Heart left ventricle (tissue), 16 donors: ENCODE measurements around the gene ARSB. TPM values are rescaled to one million over a fixed set of nuclear protein-coding genes. Genes with fewer than 3 reads are reported as not detected.
A peak's percentile ranks its signal among the peaks of the same experiment; 100 is the strongest.

Experiments used
- ATAC-seq, 4 donors: fragments of 200-7000 bp; cut with Tn5 transposase; one replicate each; pipeline ENCODE4 v1.9.1; 2020 to 2022; ENCODE audit warnings: moderate library complexity in 4 of 4, mild to moderate bottlenecking in 3 of 4, moderate number of reproducible peaks in 1 of 4
- DNase-seq, 5 donors: peaks; one replicate each; pipeline ENCODE4 v3.0.0-alpha.2; 2020
- H3K27ac ChIP-seq, 12 donors: fragments of 200-600 bp; sonication (generic) in 4 of 12; one replicate each; pipeline versions ENCODE4 v1.5.0 to v1.8.0; 2016 to 2022; ENCODE audit warnings: mild to moderate bottlenecking in 2 of 12
- H3K27me3 ChIP-seq, 9 donors: fragments of 200-600 bp; sonication (generic) in 2 of 9; one replicate each; pipeline versions ENCODE4 v1.5.1 to v1.8.0; 2016 to 2022; ENCODE audit warnings: mild to moderate bottlenecking in 3 of 9
- H3K36me3 ChIP-seq, 9 donors: fragments of 200-600 bp; sonication (generic) in 2 of 9; one replicate each; pipeline versions ENCODE4 v1.5.0 to v1.8.0; 2018 to 2022; ENCODE audit warnings: mild to moderate bottlenecking in 2 of 9
- H3K4me1 ChIP-seq, 12 donors: fragments of 200-600 bp; sonication (generic) in 4 of 12; one replicate each; pipeline versions ENCODE4 v1.5.0 to v1.8.0; 2016 to 2022; ENCODE audit warnings: mild to moderate bottlenecking in 3 of 12
- H3K4me3 ChIP-seq, 12 donors: fragments of 200-600 bp; sonication (generic) in 4 of 12; one replicate each; pipeline versions ENCODE4 v1.5.0 to v1.8.0; 2017 to 2022; ENCODE audit warnings: mild to moderate bottlenecking in 9 of 12, moderate library complexity in 4 of 12
- H3K9me3 ChIP-seq, 12 donors: fragments of 200-600 bp; sonication (generic) in 4 of 12; one replicate each; pipeline versions ENCODE4 v1.5.0 to v1.8.0; 2016 to 2022; ENCODE audit warnings: mild to moderate bottlenecking in 1 of 12
- CTCF ChIP-seq, 12 donors: fragments of 200-600 bp; sonication (generic) in 4 of 12; IDR thresholded peaks; one replicate each; pipeline versions ENCODE4 v1.5.0 to v1.8.0; 2018 to 2022; ENCODE audit warnings: antibody characterized with exemption in 12 of 12, mild to moderate bottlenecking in 5 of 12
- POLR2A ChIP-seq, 2 donors: fragments of 450-650 bp; IDR thresholded peaks; one replicate each; pipeline ENCODE4 v1.6.1; 2017; ENCODE audit warnings: antibody characterized with exemption in 2 of 2, mild to moderate bottlenecking in 2 of 2, moderate library complexity in 2 of 2
- WGBS, 4 donors: extraction: QIAGEN DNeasy Blood & Tissue Kit in 2 of 4; methylation state at CpG; one replicate each; pipeline versions ENCODE4 v1.1.5 to v1.1.7; 2013 to 2018; 5-methylcytosine and 5-hydroxymethylcytosine counted together
- intact Hi-C, 10 donors: fragments of 100-400 bp; cut with DNase I; formaldehyde crosslinking; loops; one replicate each; pipeline versions ENCODE4 v1.11.1 to v1.14.2; 2022
- polyA plus RNA-seq, 2 donors: library from polyadenylated mRNA; stranded (reverse); fragments of 200-250 nt; gene quantifications; one replicate each; pipeline ENCODE4 v1.2.3, GENCODE V29; 2013
- total RNA-seq, 9 donors: library from RNA; depleted of rRNA in 2 of 9; stranded (reverse); fragments of >200 nt in 2 of 9; fragmentation: NEBNext Ultra II Directional in 3 of 9; extraction: Animal tissue kit (Norgen Biotek cat#: 25700) in 3 of 9; gene quantifications; one replicate each; pipeline versions ENCODE4 v1.1.0 to v1.2.4, GENCODE V29; 2016 to 2023
- donor health status: ischemic (EF 13 %, LVEDD 7.1; RV severe dilation, severe dysfunction).
- donor health status: healthy with polysubstance abuse.
- donor health status: DM: no; HTN: yes; CAD: no.
- donor health status: DM: no; HTN: no; CAD: no.
- donor health status: ischemic (EF 25% LVEDD 6.9; RV normal size, moderate dysfunction).
- donor health status: ischemic (EF 25% LVEDD 5.7; RV mildly dilated, moderate dysfunction).
- donor health status: healthy.
- donor health status: DM: yes; HTN: yes; CAD: no.
- donor health status: ischemic (EF 35%, LVEDD 5.7; RV mildly dilated, moderate dysfunction).
- donor health status: nonischemic (EF 11% LVEDD 7.7; RV severe dilation, severe dysfunction).
- donor health status: DM: yes; HTN: yes; CAD: no.
- donor health status: PGD.
- donor health status: ischemic (EF 29% LVEDD 5.4; RV normal size, mild dysfunction).
- donor health status: nonischemic (EF 23%, LVEDD 6.1; RV moderate dilation, normal function).

Gene ARSB
- total and polyA plus RNA-seq, 11 donors: 2.2 to 25.8 (median 14.4) TPM

- Histone ChIP-seq H3K4me3 (no peak overlapping the region), H3K27me3 (no peaks in the 10 kb centered on the region), H3K9me3 (peaks cover 0 to 17% (median 0%) of the 10 kb centered on the region in 12 donors), H3K27ac (no peak overlapping the region), H3K36me3 (no peaks in the 10 kb centered on the region), H3K4me1 (peaks cover 0 to 9% (median 0%) of the 10 kb centered on the region in 12 donors)
- DNase-seq: no peak
- peak in 1 of 4 donors; percentile 20 for ATAC-seq
- TF ChIP-seq POLR2A (IDR thresholded peaks at IDR 0.05) (no peak), CTCF (IDR thresholded peaks at IDR 0.05) (no peak)
- 66 to 79% (median 77%) methylated on average over 4 of the region's 4 CpGs for WGBS, 4 donors
- intact Hi-C loops: no loop called here
Measured at GRCh38 chr5:78895616-78896015, 89.5 kb downstream of the ARSB start.

- no peak overlapping the region for H3K27ac ChIP-seq
- H3K4me3 ChIP-seq: no peak overlapping the region
- intact Hi-C loops: no loop called here
- peaks cover 0 to 14% (median 2%) of the 10 kb centered on the region in 12 donors for H3K4me1 ChIP-seq
- TF ChIP-seq CTCF (IDR thresholded peaks at IDR 0.05) (no peak), POLR2A (IDR thresholded peaks at IDR 0.05) (no peak)
- H3K9me3 ChIP-seq: peaks cover 0 to 14% (median 0%) of the 10 kb centered on the region in 12 donors
- H3K27me3 ChIP-seq: no peaks in the 10 kb centered on the region
- ATAC-seq: peak in 1 of 4 donors; percentile 28
- no peak for DNase-seq
- WGBS, 4 donors: 79 to 87% (median 82%) methylated on average over 4 of the region's 4 CpGs
- no peaks in the 10 kb centered on the region for H3K36me3 ChIP-seq
Measured at GRCh38 chr5:78893940-78894677, 91.0 kb downstream of the ARSB start.

- H3K27ac ChIP-seq: no peak overlapping the region
- no peaks in the 10 kb centered on the region for H3K9me3 ChIP-seq
- TF ChIP-seq POLR2A (IDR thresholded peaks at IDR 0.05) (no peak), CTCF (IDR thresholded peaks at IDR 0.05) (no peak)
- intact Hi-C loops: no loop called here
- H3K36me3 ChIP-seq: no peaks in the 10 kb centered on the region
- DNase-seq: no peak
- peaks cover 0 to 17% (median 4%) of the 10 kb centered on the region in 12 donors for H3K4me1 ChIP-seq
- no peaks in the 10 kb centered on the region for H3K27me3 ChIP-seq
- no peak overlapping the region for H3K4me3 ChIP-seq
- 92 to 97% (median 93%) methylated on average over 3 of the region's 3 CpGs for WGBS, 4 donors
- no peak for ATAC-seq
Measured at GRCh38 chr5:78890667-78891379, 94.3 kb downstream of the ARSB start.
